ENCODE results near the gene C1orf50. TPM values are rescaled to one million over a fixed set of nuclear protein-coding genes. Genes with fewer than 3 reads are reported as not detected.

The C1orf50 gene
- total RNA-seq, 6 donors from 2014 or later: 0.55 to 7.4 (median 2.5) TPM

DNA sequence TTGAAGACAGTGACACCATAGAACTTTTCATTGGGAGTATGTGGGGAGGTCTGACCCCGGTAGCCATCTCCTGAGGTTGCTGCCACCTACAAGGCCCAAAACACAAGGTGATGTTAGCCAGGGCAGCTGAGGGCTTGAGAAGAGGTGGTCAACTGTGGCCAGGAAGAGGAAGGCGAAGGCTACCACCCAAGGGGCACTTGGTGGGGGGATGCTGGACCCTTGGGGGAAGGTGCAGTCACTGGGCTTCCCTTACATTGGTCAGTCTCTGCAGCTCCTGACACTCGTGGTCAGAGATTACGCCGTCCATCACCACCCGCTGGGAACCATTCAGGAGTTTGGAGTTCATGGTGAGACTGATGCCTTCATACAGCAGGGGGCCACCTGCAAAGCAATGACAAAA is 14.8 kb upstream of the C1orf50 start:
- 96% methylated on average over 3 to 6 of the region's 6 CpGs for WGBS, 2 donors

DNA sequence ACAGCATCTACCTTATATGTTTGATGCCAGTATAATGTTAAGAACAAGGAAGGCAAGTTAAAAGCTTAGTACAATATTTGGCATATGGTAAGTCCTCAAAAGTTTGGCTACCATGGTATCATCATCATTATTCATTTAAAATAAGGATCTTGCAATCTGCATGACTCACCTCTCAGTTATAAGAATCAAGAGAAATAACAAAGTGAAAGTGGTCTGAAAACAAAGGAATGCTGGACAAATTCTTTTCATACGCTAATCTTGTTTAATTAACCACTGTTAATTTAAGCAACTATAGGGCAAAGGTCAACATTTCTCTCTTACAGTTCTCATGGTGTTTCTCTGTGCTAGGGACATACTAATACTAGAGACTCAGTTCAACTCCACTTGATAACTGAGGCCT is 14.0 kb upstream of the C1orf50 start:
- no peak for TF ChIP-seq EP300 (IDR thresholded peaks at IDR 0.05)
- TF ChIP-seq, protein P1, sequence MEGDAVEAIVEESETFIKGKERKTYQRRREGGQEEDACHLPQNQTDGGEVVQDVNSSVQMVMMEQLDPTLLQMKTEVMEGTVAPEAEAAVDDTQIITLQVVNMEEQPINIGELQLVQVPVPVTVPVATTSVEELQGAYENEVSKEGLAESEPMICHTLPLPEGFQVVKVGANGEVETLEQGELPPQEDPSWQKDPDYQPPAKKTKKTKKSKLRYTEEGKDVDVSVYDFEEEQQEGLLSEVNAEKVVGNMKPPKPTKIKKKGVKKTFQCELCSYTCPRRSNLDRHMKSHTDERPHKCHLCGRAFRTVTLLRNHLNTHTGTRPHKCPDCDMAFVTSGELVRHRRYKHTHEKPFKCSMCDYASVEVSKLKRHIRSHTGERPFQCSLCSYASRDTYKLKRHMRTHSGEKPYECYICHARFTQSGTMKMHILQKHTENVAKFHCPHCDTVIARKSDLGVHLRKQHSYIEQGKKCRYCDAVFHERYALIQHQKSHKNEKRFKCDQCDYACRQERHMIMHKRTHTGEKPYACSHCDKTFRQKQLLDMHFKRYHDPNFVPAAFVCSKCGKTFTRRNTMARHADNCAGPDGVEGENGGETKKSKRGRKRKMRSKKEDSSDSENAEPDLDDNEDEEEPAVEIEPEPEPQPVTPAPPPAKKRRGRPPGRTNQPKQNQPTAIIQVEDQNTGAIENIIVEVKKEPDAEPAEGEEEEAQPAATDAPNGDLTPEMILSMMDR (IDR thresholded peaks at IDR 0.05): no peak
- no peak for TF ChIP-seq POLR2A (IDR thresholded peaks at IDR 0.05)
- no peak for TF ChIP-seq POLR2AphosphoS5 (IDR thresholded peaks at IDR 0.05)
- Histone ChIP-seq H3K27ac (no peak overlapping the region), H3K27me3 (no peaks in the 10 kb centered on the region), H3K4me3 (no peak overlapping the region), H3K9me3 (no peaks in the 10 kb centered on the region), H3K36me3 (peaks cover 18 to 88% (median 68%) of the 10 kb centered on the region in 4 donors), H3K4me1 (no peaks in the 10 kb centered on the region)
- WGBS, 2 donors: 89 to 94% methylated on average over 1 of the region's 1 CpG
- DNase-seq (no peak), ATAC-seq (ENCODE audit: low FRiP score in 2 of 2) (no peak)

More for the DNA sequence above, 14.8 kb upstream of the C1orf50 start:
- Histone ChIP-seq H3K36me3 (peaks cover 18 to 88% (median 64%) of the 10 kb centered on the region in 4 donors), H3K27ac (no peak overlapping the region), H3K4me1 (no peaks in the 10 kb centered on the region), H3K4me3 (no peak overlapping the region), H3K27me3 (no peaks in the 10 kb centered on the region), H3K9me3 (no peaks in the 10 kb centered on the region)
- no peak for TF ChIP-seq EP300 (IDR thresholded peaks at IDR 0.05)
- no peak for TF ChIP-seq POLR2AphosphoS5 (IDR thresholded peaks at IDR 0.05)
- TF ChIP-seq, protein P1 (IDR thresholded peaks at IDR 0.05): no peak
- no peak for TF ChIP-seq POLR2A (IDR thresholded peaks at IDR 0.05)
- DNase-seq (no peak), ATAC-seq (ENCODE audit: low FRiP score in 2 of 2) (no peak)

DNA sequence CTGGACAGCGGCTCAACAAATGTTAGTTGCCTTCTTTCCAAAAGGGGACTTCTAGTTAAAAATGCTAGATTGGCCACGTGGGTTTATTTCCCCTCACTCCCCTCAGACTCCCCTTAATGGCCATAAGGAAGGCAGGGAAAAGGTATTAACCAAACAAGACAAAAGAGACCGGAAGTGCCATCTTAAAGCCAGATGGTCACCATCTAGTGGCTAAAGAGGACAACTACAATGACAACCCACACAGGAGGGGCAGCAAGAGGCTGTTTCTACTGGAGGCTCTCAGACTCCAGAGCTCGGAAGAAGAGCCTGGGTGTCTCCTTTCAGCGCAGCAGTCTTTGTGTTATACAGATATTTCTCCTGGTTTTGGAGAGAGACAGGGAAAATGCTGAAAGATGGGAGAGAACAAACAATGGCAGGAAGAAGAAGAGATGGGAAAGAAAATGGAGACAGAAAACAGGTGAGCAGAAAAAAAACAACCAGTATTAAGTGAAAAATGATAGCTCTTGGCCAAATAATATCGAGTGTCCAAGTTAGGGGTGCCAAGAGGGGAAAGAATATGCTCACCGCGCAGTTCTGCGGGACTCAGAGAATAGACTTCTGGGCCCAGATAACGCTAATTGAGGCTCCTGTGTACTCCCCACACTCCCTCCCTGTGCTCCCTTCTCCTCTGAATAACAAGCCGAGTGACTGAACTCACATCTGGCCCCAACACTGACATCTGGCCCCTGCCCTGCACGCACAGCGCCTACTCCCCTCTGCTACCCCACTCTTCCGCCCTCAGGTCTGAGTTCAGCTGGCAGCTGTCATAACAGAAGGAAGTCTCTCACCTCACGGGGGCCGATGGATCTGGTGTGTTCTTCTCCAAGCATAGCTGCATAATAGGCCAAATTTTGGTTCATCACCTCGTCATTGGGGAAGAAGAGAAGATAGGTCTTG is 9.8 kb upstream of the C1orf50 start:
- 79 to 83% methylated on average over 17 of the region's 17 CpGs for WGBS, 2 donors
- no peak overlapping the region for H3K27ac ChIP-seq
- DNase-seq (no peak), ATAC-seq (ENCODE audit: low FRiP score in 2 of 2) (peak in 1 of 2 donors; percentile 77)
- H3K4me1 ChIP-seq: peaks cover 0 to 2% (median 0%) of the 10 kb centered on the region in 4 donors
- H3K4me3 ChIP-seq: no peak overlapping the region
- H3K36me3 ChIP-seq: peaks cover 7 to 93% (median 66%) of the 10 kb centered on the region in 4 donors
- H3K9me3 ChIP-seq: no peaks in the 10 kb centered on the region
- H3K27me3 ChIP-seq: no peaks in the 10 kb centered on the region
- TF ChIP-seq EP300 (IDR thresholded peaks at IDR 0.05) (no peak), POLR2AphosphoS5 (IDR thresholded peaks at IDR 0.05) (no peak), POLR2A (IDR thresholded peaks at IDR 0.05) (no peak)
- TF ChIP-seq, protein P1 (IDR thresholded peaks at IDR 0.05): peak; percentile 36 to 79 (median 56)

DNA sequence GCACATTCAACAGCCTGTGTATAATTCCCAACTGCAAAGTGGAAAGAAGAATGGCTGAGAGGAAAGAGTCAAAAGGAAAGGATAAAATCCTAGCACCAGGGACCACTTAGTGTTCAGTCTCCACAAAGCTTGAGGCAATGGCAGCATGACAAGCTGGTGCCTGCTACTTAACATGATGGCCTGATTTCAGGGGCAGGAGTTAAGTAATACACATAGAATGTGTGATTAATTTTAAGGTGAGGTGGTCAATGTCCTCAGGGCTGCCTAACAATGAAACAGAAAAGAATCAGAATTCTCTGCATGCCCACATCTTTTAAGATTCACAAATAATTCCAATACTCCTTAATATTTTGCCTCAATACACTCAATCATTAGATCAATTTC is 9.2 kb upstream of the C1orf50 start:
- DNase-seq (no peak), ATAC-seq (ENCODE audit: low FRiP score in 2 of 2) (no peak)
- peaks cover 2 to 88% (median 60%) of the 10 kb centered on the region in 4 donors for H3K36me3 ChIP-seq
- H3K4me1 ChIP-seq: peaks cover 0 to 6% (median 2%) of the 10 kb centered on the region in 4 donors
- TF ChIP-seq EP300 (IDR thresholded peaks at IDR 0.05) (no peak), POLR2AphosphoS5 (IDR thresholded peaks at IDR 0.05) (no peak), POLR2A (IDR thresholded peaks at IDR 0.05) (no peak)
- TF ChIP-seq, protein P1 (IDR thresholded peaks at IDR 0.05): no peak
- H3K4me3 ChIP-seq: no peak overlapping the region
- H3K27me3 ChIP-seq: no peaks in the 10 kb centered on the region
- H3K9me3 ChIP-seq: no peaks in the 10 kb centered on the region
- no peak overlapping the region for H3K27ac ChIP-seq

All from upper lobe of left lung (tissue), 6 donors.